Measurements from ENCODE around the gene PGR.

GRCh38 chr11:101014600-101015285 lies 114.9 kb downstream of the PGR start:
- TF ChIP-seq, protein P1, sequence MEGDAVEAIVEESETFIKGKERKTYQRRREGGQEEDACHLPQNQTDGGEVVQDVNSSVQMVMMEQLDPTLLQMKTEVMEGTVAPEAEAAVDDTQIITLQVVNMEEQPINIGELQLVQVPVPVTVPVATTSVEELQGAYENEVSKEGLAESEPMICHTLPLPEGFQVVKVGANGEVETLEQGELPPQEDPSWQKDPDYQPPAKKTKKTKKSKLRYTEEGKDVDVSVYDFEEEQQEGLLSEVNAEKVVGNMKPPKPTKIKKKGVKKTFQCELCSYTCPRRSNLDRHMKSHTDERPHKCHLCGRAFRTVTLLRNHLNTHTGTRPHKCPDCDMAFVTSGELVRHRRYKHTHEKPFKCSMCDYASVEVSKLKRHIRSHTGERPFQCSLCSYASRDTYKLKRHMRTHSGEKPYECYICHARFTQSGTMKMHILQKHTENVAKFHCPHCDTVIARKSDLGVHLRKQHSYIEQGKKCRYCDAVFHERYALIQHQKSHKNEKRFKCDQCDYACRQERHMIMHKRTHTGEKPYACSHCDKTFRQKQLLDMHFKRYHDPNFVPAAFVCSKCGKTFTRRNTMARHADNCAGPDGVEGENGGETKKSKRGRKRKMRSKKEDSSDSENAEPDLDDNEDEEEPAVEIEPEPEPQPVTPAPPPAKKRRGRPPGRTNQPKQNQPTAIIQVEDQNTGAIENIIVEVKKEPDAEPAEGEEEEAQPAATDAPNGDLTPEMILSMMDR (IDR thresholded peaks at IDR 0.05; ENCODE audit: insufficient read depth, low read length, poor library complexity, severe bottlenecking) = no peak
- no peak for TF ChIP-seq EZH2phosphoT487 (conservative IDR thresholded peaks at IDR 0.05; ENCODE audit: low read length)

All from SU-DHL-6 (cell line).